ENCODE results near the gene LPP.

DNA sequence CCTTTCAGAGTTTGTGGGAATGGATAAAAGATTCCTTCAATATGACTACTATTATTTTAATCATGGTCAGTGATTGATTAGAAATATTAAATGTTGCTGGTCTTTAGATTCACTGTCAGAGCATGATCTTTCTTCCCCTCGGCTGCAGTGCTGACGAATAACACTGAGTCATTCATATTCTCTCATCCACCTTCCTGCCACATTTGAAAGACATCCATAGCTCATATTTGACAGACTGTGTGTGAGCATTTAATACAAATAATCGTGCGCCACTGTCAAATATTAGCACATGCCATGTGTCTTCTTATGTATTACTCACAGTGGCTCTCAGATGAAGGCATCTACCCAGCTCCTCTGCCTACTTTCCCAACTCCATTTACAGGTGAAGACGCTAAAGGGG lies 541.3 kb downstream of the LPP start:
- TF ChIP-seq CEBPG (CRISPR knock-in tag; IDR thresholded peaks at IDR 0.05) (no peak), CEBPG (tag; conservative IDR thresholded peaks at IDR 0.05 in 1 of 2, IDR thresholded peaks at IDR 0.05 in 1 of 2) (no peak), HDAC8 (tag; IDR thresholded peaks at IDR 0.05) (no peak)

Data from K562 (cell line).